Mesodermal cell (in vitro differentiated cells): Measurements from ENCODE around the gene CASP1.
"Not testable (repeated sequence)": the region's sequence is repeated elsewhere in the genome, so short reads cannot be mapped to it uniquely, and the experiment has no call there.

Experiments used
- H3K27ac ChIP-seq: 2 replicates; pipeline ENCODE4 v1.7.0; 2013; ENCODE audit warnings: mild to moderate bottlenecking, low read depth, low read length, moderate library complexity; ENCODE audit not compliant: severe bottlenecking
- H3K36me3 ChIP-seq: 2 replicates; pipeline ENCODE4 v1.7.1; 2013; ENCODE audit warnings: mild to moderate bottlenecking, low read length, moderate library complexity; ENCODE audit not compliant: control insufficient read depth, insufficient read depth
- H3K4me1 ChIP-seq: one replicate; pipeline ENCODE4 v1.7.1; 2013; ENCODE audit warnings: mild to moderate bottlenecking, low read length; ENCODE audit not compliant: insufficient read depth, control insufficient read depth, poor library complexity, severe bottlenecking
- H3K4me3 ChIP-seq: 2 replicates; pipeline ENCODE4 v1.7.0; 2013; ENCODE audit warnings: low read length, control low read depth, mild to moderate bottlenecking; ENCODE audit not compliant: insufficient read depth, poor library complexity, severe bottlenecking; ENCODE audit errors: extremely low read depth
- H3K9me3 ChIP-seq: 2 replicates; pipeline ENCODE4 v1.7.1; 2013; ENCODE audit warnings: mild to moderate bottlenecking, low read length, moderate library complexity; ENCODE audit not compliant: control insufficient read depth
- WGBS, 2 experiments: methylation state at CpG; one replicate each; pipeline ENCODE4 v1.1.5; 2013; ENCODE audit warnings: missing lambda C conversion rate in 2 of 2; ENCODE audit not compliant: insufficient coverage in 2 of 2; 5-methylcytosine and 5-hydroxymethylcytosine counted together

Gene CASP1

DNA sequence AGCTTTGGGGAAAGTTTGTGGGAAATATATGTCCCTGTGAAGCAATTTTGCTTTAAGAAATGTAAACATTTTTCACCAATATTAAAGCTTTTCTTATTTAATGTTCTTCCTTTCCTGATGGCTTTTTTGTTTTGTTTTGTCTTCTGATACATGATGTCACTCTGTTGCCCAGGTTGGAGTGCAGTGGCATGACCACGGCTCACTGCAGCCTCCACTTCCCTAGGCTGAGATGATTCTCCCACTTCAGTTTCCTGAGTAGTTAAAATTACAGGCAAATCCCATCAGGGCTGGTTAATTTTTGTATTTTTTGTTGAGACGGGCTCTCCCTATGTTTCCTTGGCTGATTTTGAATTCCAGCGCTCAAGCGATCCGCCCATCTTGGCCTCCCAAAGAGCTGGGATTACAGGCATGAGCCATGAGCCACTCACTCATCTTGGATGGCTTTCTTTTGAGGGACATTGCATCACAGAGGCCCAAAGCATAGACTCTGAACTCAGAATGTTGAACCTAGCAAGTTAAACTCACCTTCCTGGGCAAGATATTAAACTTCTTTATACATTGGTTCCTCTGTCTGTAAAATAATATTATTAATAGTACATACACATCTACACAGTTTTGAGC lies 10.8 kb upstream of the CASP1 start:
- Histone ChIP-seq H3K27ac (no peak overlapping the region), H3K36me3 (no peaks in the 10 kb centered on the region), H3K4me1 (peaks cover 16% of the 10 kb centered on the region), H3K4me3 (no peak overlapping the region), H3K9me3 (no peaks in the 10 kb centered on the region)
- 85 to 98% methylated on average over 4 of the region's 5 CpGs for WGBS, 2 experiments

DNA sequence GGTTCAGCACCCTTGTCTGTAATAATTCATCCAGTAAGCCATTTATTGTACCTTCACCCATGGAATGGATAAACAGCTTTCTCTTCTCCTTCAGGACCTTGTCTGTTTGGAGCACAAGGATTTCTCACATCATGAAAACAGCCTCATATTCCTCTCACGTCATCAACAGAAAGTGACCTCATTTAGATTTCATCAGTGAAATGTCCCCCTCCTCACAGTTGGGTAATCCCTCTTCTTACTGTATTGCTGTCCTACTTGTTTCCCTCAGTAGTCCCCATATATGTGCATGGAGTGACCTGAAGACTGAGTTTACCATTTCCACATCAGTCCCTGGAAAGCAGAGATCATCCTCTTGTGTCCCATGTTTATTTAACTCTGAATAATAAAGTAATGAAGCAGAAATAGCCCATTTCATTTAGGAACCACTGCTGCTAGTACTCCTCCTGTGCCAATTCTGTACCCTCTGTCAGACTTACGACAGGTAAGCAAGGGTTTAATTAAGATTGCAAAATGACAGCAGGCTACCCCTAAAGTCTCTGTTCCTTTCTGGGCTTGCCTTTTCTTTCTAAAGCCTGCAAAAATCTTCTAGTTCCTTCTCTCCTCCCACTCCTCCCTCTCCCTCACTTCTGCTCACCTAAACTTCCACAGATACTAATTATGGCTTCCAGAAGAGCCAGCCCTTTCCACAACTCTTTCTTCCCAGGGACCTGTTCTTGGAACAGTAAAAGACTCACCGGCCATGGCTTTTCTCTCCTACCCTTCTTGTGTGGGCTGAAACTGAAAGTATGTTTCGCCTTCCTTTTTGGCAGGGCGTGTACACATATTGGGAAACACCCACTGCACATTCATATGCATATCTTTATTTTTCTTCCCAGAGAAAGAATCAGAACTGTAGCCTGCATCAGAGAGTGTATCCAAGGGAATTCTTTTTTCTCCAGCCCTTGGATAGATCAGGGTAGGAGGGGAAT lies 9.9 kb upstream of the CASP1 start, which contains the start of gene CARD16:
Gene CARD16 (minus strand): TSS at position 779 of the 968 bp plus-strand sequence. CDS start 38 bp downstream, at position 741.
- WGBS, 2 experiments, result 77 to 84% methylated on average over 2 of the region's 5 CpGs
- not testable (repeated sequence) for H3K27ac ChIP-seq, H3K4me3 ChIP-seq, H3K9me3 ChIP-seq, H3K36me3 ChIP-seq
- peaks cover 16% of the 10 kb centered on the region for H3K4me1 ChIP-seq

DNA sequence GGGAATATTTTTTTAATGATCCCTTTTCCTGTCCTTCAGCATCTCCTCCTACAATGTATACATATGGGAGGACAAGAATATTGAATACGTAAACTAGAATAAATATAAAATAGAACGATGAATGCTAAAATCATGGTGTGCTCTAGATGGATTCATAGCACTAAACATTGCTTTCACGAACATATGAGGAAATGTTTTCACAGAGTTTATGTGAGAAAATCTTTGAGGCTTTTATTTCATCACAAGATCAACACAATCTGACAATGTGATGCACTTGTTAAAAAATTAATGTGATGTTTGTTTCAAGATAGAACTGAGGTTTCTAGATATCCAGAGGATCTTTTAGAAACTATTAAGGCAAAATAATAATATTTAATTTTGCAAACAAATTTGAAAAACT lies 7.2 kb upstream of the CASP1 start:
- Histone ChIP-seq H3K36me3 (no peaks in the 10 kb centered on the region), H3K9me3 (no peaks in the 10 kb centered on the region), H3K27ac (no peak overlapping the region), H3K4me1 (peaks cover 13% of the 10 kb centered on the region), H3K4me3 (no peak overlapping the region)
- no CpG with 5 or more reads among the region's 3 CpGs for WGBS, 2 experiments

DNA sequence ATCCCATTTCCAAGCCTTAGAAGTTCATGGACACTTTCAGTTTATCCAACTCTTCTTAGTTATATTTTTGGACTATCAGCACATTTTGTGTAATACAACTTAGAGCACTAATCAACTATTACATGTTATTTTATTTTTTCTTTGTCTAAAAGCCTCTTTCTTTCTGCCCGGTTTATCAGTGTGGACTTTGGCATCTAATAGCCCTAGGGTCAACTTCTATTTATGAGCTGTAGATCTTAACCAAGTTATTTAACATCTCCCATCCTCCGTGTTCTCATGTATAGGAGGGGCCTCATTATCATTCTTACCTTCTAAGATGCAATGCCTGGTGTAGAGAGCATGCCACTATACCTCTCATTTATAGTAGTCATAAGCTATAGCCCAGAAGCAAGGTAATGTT lies 5.8 kb upstream of the CASP1 start:
- WGBS, 2 experiments, result 100% methylated on average over 1 of the region's 2 CpGs; no CpG with 5 or more reads in 1 of the 2 experiments
- Histone ChIP-seq H3K9me3 (no peaks in the 10 kb centered on the region), H3K4me1 (peaks cover 8% of the 10 kb centered on the region), H3K36me3 (no peaks in the 10 kb centered on the region), H3K27ac (no peak overlapping the region), H3K4me3 (no peak overlapping the region)

DNA sequence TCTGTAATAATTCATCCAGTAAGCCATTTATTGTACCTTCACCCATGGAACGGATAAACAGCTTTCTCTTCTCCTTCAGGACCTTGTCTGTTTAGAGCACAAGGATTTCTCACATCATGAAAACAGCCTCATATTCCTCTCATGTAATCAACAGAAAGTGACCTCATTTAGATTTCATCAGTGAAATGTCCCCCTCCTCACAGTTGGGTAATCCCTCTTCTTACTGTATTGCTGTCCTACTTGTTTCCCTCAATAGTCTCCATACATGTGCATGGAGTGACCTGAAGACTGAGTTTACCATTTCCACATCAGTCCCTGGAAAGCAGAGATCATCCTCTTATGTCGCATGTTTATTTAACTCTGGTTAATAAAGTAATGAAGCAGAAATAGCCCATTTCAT lies 556 bp downstream of the CASP1 start:
- H3K4me1 ChIP-seq, H3K9me3 ChIP-seq, H3K36me3 ChIP-seq, H3K27ac ChIP-seq, H3K4me3 ChIP-seq: not testable (repeated sequence)
- WGBS, 2 experiments, result 100% methylated on average over 1 of the region's 2 CpGs

DNA sequence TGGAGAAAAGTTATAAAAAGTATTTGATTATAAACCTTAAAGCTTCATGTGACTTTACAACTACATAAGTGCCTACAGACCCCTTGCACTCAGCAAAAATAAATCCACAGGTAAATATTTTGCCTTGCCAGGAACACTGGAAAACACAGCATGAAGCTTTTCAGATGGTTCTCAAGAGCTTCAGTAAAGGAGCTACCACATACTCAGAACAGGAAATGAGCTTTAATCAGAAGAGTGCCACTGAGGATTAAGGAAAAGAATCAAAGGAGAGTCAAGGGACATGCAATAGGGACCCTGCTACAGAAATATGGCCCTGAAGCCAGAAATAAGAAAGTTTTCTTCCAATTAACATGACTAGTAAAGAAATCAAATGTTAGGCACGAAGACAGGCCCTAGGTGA lies 1.2 kb downstream of the CASP1 start:
- H3K36me3 ChIP-seq, result no peaks in the 10 kb centered on the region
- H3K9me3 ChIP-seq, result no peaks in the 10 kb centered on the region
- 80% methylated on average over 1 of the region's 1 CpG; no CpG with 5 or more reads in 1 of the 2 experiments for WGBS, 2 experiments
- H3K27ac ChIP-seq, result no peak overlapping the region
- H3K4me3 ChIP-seq, result no peak overlapping the region
- peaks cover 3% of the 10 kb centered on the region for H3K4me1 ChIP-seq

DNA sequence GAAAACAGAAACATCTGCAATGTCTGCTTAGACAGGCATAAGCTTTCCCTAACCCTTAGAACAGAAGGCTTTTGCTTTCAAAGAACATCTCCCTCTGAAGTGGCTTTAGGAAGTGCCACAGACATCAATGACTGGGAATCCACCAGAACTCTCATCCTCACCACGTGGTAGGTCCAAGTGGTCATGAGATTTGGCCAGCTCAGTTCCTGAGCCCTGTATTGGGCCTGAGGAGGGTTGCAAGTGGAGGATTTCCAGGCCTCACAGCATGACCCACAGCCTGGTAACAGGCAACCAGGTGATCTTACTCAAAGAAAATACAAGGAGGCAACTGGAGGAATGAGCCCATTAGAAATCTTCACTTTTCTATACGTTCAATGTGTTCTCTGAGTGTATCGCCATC lies 1.6 kb downstream of the CASP1 start:
- WGBS, 2 experiments, result no CpG with 5 or more reads among the region's 3 CpGs
- Histone ChIP-seq H3K27ac (no peak overlapping the region), H3K4me3 (no peak overlapping the region), H3K9me3 (no peaks in the 10 kb centered on the region), H3K36me3 (no peaks in the 10 kb centered on the region), H3K4me1 (peaks cover 3% of the 10 kb centered on the region)

DNA sequence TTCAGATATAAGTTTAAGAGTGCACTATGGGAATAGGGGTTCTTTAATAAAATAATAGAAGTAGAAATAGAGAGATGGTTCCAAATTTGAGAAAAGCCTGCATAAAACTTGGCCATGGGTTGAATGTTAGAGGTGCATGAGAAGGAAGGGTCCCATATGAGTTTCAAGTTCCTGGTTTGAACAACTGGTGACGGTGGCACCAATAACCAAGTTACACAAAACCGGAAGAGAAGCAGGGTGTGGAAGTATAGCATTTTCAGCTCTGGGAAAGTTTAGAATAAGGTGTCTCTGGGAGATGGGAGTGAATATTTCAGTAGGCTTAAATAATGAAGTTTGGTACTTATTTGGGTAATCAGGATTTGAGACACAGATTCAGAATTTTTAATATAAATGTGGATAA lies 2.4 kb downstream of the CASP1 start:
- no peak overlapping the region for H3K27ac ChIP-seq
- WGBS, 2 experiments, result 97% methylated on average over 2 of the region's 2 CpGs; no CpG with 5 or more reads in 1 of the 2 experiments
- H3K9me3 ChIP-seq, result no peaks in the 10 kb centered on the region
- no peaks in the 10 kb centered on the region for H3K36me3 ChIP-seq
- H3K4me3 ChIP-seq, result no peak overlapping the region
- peaks cover 3% of the 10 kb centered on the region for H3K4me1 ChIP-seq

DNA sequence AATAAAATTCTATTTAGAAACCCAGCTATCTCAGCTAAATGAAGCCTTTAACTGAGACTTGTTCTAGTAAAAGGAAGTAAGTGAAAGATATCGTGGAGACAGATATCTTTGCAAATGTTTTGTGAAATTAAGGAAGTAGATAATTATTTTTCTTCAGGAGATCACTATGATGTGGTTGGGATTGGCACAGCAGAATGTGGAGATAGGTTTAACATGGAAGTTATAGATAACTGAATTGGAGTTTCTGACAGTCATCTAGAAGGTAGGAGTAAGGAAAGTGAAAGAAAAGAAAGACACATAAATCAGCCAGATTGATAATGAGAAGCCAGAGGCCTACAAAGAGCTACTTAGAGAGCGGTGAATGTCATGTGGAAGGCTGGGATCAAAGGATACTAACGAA lies 7.3 kb downstream of the CASP1 start:
- Histone ChIP-seq H3K27ac (no peak overlapping the region), H3K4me1 (peaks cover 5% of the 10 kb centered on the region), H3K4me3 (no peak overlapping the region), H3K9me3 (no peaks in the 10 kb centered on the region), H3K36me3 (no peaks in the 10 kb centered on the region)
- WGBS, 2 experiments, result 92 to 96% methylated on average over 2 to 3 of the region's 3 CpGs

DNA sequence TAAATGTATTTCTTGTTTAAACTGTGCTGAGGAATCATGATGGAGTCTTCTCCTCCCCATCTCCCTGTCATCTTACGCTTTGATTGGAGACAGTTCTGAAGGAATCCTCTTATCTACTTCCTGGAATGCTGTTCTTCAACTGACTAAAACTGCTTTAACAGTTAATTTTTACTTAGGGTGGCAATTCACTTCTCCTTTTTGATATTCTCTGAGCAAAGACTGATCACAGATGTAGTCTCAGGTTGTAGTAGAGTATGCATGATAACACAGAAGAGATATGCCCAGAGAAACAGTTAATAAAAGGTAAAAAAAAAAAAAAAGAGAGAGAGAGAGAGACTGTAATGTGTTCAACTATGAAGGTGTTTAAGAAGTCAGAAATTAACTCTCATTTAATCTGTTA lies 10.6 kb downstream of the CASP1 start:
- H3K9me3 ChIP-seq, result no peaks in the 10 kb centered on the region
- H3K4me3 ChIP-seq, result no peak overlapping the region
- H3K36me3 ChIP-seq, result no peaks in the 10 kb centered on the region
- peaks cover 5% of the 10 kb centered on the region for H3K4me1 ChIP-seq
- no CpG with 5 or more reads among the region's 1 CpG for WGBS, 2 experiments
- H3K27ac ChIP-seq, result no peak overlapping the region

DNA sequence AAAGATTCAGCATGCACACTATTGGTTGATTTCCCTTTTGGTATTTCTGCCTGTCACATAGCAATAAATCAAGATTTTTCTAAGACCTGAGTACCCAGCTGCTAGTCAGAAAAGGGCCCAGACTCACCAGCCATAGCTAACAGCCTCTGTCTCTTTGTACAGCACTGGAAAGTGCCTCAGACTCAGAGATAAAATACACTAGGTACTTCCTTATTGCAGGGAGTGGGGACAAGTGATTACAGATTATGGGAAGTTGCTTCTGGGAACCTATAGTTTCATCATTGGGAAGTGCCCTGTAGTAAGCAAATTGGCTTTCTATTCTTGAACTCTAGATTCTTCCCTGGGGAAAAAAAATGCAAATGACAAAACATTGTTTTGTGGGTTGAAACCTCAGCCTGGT lies 11.9 kb downstream of the CASP1 start, which contains the start of gene CASP5:
Gene CASP5 (minus strand): TSS at position 166 of the 400 bp plus-strand sequence. CDS start 32 bp downstream, at position 134.
- Histone ChIP-seq H3K4me1 (peaks cover 5% of the 10 kb centered on the region), H3K27ac (no peak within 1 kb of the TSS), H3K4me3 (no peak within 1 kb of the TSS)

More for the DNA sequence above, 11.9 kb downstream of the CASP1 start, which contains the start of gene CASP5:
- Histone ChIP-seq H3K9me3 (no peaks in the 10 kb centered on the region), H3K36me3 (no peaks in the 10 kb centered on the region)
